Caki2 (cell line): ENCODE measurements around the gene KCNQ1. TPM values are rescaled to one million over a fixed set of nuclear protein-coding genes. Genes with fewer than 3 reads are reported as not detected.

Source experiments
- DNase-seq: peaks from one replicate; pipeline ENCODE4 v3.0.0-alpha.2; 2015; ENCODE audit warnings: low read depth
- in situ Hi-C: cut with HindIII; loops from 2 replicates; pipeline ENCODE4 v1.10.0; 2016; ENCODE audit warnings: low sequenced_read_pairs, low pct_unique_long_range_greater_than_20kb, mixed read lengths
- total RNA-seq: library from RNA; depleted of rRNA; stranded (reverse); fragments of >200 nt; shearing (Covaris generic); gene quantifications from 2 replicates; pipeline ENCODE4 v1.2.3, GENCODE V29; 2014; ENCODE audit warnings: low replicate concordance

Gene KCNQ1
- total RNA-seq, 1 experiment from 2014 or later, result not detected

DNA sequence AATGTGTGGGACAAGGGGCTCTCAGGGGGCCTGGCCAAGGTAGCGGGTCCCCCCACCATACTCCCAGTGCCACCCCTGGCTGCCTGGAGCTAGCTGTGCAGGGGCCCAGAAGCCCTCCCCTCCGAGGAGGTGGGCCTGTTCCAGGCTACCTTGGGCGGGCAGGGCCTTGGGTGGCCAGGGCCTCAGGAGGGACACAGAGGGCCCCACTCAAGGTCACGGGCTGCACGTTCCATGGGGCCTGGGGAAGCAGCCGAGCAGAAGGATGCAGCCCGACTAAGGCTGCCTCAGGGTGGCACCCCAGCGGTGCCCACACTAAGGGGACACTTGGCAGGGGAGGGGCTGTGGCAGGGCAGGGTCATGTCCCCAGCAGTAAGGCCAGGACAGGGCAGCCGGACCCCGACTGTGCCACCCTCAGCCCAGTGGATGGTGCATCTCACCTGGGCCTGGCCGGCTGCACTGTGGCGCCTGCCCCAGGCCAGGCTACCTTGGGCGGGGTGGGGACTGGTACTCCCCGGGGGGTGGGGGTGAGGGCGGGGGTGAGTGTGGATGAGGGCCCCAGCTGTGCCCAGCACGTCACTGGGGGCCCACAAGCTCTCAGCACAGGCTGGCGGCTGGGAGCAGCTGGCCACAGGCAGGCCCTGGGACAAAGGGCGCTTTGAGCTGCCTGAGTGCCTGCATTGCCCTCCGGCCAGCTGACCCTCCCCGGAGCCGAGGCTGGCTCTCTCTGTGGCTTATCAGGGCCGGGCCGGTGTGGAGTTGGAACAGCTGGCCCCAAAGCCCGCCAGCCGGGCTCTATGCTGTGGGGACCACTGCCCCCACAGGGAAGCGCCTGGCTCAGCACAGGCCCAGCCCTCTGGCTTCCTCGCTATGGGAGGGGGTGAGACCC is 117.1 kb downstream of the KCNQ1 start:
- in situ Hi-C loops, result no loop called here
- DNase-seq, result no peak

DNA sequence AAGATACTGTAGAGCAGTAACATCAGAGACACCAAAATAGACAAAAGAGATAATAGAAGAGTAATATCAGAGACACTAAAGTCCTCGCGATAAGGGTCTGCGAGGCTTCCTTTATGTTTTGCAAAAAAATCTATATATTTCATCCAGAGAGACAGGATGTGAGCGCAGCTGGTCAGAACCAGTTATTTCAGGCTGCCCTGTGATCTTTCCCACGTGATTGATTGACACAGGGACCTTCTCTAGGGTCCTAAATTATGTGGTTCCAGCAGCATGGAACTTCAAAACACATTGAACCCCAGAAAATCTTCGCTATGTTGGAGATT is 118.0 kb downstream of the KCNQ1 start:
- in situ Hi-C loops, result no loop called here
- DNase-seq, result no peak

DNA sequence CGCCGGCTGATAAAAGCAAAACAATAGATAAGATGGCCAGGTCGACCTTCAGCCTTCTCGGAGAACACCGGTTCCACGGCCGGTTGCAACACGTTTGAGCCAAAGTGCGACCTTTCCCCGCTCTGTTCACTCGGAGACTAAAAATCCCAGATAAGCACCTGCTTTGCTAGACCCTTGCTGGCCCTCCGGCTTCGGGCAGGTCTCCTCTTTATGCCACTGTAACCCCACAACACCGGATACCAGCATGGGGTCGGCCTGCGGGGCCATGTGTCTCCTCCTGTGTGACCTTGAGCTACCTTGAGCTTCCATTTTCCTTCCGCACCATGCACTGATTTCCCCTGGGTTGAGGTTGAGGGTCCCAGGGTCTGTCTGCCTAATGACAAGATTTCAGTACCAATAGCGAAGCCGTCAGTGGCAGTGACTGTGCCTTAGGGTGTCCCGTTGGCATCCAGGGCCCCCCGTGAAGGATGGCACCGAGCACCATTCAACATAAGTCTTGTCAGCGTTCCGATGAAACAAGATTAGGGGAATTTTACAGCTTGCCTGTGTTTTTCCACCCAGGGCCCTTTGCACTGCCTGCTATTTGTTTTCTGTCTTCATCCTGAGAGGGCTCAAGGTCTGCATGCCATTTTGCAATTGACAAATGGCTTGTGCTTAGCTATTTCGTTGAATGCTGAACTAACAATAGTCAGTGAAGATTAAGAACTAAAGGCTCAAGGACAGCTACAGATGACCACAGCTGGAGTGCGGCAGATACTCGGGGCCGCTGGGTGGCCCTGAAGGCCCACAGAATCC is 118.6 kb downstream of the KCNQ1 start:
- no peak for DNase-seq
- in situ Hi-C loops, result no loop called here

DNA sequence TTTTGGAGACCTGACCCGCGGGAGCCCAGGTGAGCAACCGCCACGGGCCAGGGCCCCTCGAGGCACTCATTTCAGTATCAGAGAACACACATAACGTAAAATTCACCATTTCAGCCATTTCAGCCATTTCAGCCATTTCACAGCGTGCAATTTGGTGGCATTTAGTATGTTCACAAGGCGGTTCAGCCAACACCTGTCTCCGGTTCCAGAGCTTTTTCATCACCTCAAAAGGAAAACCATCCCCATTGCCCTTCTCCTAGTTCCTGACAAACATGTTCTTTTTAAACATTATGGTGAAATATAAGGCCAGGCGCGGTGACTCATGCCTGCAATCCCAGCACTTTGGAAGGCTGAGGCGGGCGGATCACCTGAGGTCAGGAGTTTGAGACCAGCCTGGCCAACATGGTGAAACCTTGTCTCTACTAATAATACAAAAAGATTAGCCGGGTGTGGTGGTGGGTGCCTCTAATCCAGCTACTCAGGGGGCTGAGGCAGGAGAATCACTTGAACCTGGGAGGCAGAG is 119.3 kb downstream of the KCNQ1 start:
- no peak for DNase-seq
- in situ Hi-C loops, result no loop called here

DNA sequence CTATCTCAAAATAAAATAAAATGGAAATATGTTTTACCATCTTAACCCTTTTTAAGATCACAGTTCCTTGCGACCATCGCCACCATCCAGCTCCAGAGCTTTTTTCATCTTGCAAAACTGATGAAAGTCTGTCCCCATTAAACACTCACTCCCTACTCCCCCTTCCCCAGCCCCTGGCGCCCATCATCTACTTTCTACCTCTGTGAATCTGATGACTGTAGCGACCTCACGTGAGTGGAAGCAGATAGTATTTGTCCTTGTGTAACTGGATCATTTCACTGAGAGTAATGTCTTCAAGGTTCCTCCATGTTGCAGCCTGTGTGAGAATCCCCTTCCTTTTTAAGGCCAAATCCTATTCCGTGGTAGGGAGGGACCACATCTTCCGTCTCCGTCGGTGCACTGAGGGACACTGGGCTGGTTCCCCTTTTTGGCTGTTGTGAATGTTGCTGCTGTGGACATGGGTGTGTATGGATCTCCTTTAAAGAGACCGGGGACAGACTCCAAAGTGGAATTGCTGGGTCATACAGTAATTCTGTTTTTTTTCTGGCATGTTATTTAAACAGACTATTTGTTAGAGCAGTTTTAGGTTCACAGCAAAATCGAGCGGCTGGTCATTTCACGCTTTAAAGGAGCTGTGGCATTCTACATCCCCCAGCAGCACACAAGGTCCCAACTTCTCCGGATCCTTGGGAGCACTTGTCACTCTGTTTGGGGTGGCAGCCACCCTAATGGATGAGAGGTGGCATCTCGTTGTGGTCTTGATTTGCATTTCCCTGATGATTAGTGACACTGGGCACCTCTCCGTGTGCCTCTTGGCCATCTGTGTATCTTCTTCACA is 120.0 kb downstream of the KCNQ1 start:
- in situ Hi-C loops, result no loop called here
- no peak for DNase-seq

DNA sequence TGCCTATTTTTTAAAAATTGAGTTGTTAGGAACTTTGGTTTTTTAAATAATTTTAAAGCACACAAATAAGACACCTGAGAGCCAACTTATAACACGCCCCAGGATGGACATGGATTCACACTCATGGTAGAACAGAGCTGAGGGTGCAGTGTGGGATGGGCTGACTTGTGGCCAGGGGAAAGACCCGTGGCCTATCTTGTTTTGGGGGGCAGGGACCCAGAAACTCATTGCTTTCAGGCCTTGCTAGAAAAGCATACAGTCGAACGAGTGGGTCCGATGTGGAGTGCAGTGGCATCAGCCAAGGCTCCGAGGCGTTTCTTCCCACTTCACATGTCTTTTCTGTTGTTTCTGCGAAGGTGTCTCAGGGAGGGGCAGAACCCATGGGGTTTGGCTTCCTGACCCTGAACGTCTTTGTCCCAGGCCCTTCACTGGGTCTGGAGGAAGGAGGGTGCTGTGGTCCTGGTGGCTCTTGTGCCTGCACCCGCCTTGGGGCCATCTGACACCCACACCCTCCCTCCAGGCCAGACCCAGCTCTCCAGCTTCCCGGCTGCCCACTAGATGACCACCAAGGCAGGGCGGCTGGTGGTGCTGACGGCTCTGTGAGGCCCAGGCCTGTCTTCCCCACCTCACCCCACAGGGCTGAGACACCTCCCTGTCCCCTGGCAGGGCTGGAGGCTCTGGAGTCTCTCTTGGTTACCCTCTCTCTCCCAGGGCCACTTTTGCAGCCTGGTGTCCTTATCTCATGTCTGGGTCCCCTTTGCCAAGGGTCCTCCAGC is 120.8 kb downstream of the KCNQ1 start:
- DNase-seq, result no peak
- in situ Hi-C loops, result no loop called here

DNA sequence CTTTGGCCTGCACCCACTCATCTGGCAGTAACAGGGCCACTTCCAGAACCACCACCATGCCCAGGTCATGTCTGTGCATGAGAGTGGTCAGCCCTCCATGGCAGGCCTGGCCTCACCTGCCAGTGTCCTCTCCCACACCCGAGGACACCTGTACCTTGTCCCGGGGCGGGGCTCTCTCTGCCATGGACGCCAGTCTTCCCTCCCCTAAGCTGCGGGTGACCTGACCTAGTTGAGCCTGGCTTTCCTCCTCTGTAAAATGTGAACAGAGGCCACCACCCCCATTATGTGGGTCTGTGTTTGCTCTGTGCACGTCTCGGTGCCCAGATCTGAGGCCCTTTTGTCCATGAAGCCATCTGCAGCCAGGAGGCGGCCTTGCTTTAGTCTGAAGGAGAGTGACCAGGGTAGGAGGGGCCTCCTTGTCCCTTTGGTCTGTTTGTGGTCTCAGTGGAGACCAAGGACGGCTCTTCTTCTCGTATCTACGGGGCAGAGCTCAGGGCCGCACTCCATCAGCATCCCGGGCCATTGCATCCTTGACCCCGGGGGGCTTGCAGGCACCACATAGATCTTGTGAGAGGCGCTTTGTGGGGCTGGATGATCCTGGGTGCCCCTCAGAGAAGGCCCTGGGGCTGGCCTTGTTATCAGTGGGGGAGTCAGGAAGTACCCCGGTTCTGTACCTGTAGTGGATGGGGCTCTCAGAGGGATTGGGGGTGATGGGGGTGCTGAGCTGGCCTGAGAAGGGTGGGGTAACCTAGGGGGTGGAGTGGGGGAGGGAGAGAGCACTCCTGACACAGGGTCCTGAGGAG is 121.6 kb downstream of the KCNQ1 start:
- in situ Hi-C loops, result no loop called here
- no peak for DNase-seq

DNA sequence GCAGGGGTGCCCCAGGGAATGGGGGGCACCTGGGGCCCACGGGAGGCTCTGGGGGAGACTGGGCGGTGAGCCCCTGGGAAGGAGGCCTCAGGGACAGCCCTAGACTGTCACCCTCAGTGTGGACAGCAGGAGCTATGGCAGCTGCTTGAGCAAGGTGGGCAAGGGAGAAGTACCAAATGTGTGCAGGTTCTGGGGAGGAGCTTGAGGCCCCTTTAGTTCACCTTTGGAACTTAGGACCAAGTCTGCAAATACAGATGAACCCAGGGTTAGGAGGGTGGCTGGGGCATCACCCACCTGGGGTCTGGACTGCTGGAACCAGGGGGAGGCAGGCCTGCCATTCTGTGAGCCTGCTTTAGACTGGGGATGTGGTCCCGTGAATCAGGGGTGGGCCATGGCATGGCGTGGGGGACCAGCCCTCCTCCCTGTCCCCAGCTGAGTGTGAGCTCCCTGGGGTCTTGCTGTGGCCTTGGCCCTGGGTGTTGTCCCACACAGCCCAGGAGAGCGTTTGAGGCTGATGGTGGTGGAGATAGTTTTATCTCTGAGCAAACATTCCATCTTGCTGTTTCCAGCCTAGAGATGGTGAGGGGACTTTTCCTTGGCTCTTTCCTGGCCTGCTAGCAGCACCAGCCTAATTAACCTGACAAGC is 122.3 kb downstream of the KCNQ1 start:
- in situ Hi-C loops, result no loop called here
- DNase-seq, result no peak

DNA sequence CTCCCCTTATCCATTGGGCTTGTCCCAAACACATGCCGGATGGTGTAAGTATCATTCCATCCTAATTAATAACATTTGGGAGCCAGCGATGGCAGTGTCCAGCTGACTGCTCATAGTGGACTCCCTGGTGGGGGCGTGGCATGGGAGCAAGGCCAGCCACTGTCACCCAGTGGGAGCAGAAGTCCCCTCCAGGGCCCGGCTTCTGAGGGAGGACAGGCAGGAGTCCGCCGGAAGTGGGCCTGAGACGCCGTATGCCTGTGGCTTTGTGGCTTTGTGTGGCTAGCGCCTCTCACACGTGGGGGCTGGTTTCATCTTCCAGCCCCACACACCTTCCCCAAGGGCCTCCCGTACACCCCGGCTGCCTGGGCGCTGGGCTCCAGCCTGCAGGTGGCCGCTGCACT is 124.5 kb downstream of the KCNQ1 start:
- DNase-seq, result no peak
- in situ Hi-C loops, result no loop called here

DNA sequence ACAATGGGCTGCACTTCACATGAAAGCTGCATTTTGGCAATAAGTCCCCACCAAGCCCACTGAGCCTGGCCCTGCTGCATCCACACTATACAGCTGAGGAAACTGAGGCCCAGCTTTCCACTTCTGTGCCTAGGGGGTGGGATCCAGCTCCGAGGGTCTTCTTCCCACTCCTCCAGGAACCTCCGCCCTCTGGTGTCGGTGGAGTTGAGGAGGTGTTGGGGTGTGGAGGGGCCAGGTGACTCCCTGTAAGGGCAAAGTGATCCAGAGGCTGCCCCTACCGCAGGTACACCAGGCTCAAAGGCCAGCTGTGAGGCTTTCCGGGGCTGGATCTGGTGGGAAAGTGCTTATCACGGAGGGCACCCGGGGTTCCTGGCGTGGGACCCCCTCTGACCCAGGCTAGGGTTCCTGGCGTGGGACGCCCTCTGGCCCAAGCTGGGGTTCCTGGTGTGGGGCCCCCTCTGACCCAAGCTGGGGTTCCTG is 125.0 kb downstream of the KCNQ1 start:
- no peak for DNase-seq
- in situ Hi-C loops, result no loop called here

DNA sequence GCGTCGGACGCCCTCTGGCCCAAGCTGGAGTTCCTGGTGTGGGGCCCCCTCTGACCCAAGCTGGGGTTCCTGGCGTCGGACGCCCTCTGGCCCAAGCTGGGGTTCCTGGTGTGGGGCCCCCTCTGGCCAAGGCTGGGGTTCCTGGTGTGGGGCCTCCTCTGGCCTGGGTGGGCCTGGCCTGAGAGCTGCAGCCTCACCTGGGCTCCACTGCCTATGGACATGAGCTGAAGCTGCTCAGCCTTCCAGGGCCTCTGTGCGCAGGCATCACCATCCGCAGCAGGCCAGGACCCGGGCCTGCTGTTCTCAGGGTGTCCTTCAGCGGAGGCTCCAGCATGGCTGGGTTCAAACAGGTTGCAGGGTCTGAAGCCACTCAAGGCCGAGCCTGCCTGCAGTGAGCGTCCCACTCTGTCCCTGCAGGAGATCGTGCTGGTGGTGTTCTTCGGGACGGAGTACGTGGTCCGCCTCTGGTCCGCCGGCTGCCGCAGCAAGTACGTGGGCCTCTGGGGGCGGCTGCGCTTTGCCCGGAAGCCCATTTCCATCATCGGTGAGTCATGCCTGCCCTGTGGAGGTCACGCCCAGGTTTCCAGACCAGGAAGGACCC is 125.5 kb downstream of the KCNQ1 start:
- in situ Hi-C loops, result no loop called here
- no peak for DNase-seq

DNA sequence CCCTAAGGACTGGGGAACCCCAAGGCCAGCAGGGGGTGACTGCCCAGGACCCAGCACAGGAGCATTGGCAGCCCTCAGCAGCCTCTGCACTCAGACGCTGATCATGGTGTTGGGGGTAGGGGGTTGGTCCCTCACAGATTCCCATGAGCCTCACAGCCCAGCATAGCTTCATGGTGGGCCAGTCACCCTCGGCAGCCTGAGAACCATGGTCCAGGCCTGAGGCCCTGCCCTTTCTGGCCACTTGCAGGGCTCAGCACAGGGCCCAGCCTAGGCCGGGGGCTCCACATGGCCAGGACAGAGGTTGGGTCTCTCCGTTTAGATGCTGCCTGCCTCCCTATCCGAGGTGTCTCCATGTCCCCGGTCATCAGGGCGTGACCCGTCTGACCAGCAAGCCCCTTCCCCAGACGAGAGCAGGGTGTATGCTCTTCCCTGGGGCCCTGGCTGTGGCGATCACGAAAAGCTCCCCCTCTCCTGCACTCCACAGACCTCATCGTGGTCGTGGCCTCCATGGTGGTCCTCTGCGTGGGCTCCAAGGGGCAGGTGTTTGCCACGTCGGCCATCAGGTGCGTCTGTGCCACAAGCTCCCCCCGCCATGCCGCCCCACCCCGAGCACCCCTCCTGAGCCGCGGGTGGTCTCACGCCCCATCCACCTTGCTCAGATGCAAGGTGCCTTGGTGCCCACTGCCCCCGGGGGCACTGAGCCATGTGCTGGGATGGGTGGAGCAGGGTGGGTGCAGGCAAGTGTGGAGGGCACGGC is 126.2 kb downstream of the KCNQ1 start:
- DNase-seq, result no peak
- in situ Hi-C loops, result no loop called here

DNA sequence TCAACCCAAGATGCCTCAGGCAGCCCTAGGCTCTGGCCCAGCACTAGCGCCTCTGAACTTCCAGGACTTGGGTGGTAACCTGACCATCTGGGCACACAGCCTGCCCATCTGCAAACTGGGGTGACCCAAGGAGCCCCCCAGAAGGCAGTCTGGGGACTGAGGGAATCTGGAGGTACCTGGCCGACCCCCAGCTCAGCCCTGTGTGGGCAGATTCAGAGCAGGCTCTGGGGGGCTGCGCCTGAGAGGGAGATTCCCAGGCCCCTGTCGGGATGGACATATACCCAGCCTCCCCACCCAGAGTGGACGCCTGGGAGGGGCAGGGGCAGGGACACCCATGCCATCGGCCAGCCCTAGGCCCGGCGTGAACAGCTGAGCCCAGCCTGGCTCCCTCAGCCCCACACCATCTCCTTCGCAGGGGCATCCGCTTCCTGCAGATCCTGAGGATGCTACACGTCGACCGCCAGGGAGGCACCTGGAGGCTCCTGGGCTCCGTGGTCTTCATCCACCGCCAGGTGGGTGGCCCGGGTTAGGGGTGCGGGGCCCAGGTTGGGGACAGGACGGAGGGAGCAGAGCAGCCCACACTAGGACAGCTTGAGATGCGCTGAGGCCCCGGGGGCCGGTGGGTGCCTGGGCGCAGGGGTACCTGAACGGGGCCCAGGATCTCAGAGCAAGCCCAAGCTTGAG is 126.9 kb downstream of the KCNQ1 start:
- in situ Hi-C loops, result no loop called here
- DNase-seq, result no peak

DNA sequence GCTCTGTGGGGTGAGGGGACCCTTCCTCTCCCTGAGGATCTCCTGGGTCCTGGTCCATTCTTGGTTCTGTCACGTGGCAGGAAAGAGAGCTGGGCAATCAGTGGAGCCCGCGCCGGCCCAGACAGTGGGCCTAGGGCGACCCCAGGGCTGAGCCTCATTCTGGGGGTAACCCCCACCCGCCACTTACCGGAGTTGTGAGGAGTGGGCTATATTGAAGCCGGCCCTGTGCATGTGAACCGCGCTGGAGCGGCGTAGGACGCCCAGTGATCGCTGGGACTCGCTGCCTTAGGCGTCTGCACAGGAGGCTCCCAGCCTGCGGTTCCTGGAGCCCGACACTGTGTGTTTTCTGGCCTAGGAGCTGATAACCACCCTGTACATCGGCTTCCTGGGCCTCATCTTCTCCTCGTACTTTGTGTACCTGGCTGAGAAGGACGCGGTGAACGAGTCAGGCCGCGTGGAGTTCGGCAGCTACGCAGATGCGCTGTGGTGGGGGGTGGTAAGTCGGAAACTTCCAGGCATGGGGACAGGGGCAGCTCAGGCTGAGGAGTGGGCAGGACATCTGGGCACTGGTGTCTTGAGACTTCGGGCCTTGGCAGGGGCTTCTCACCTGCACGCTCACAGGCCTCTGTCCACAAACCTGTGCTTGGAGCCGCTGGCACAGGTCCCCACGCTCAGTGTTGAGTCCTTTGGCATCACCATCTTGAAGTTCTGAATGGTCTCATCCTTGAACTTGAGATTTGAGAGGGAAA is 127.9 kb downstream of the KCNQ1 start:
- in situ Hi-C loops, result no loop called here
- DNase-seq, result no peak
